ENCODE data around the gene DQX1.

The DQX1 gene

GRCh38 chr2:74530239-74531187 lies 4.5 kb upstream of the DQX1 start:
- peak; percentile 55 for DNase-seq (ENCODE audit: low spot score)

GRCh38 chr2:74529357-74530238 lies 3.6 kb upstream of the DQX1 start, which contains the start of the genes AUP1 and HTRA2:
Gene AUP1 (minus strand): TSS chr2:74529706. CDS start chr2:74529629, 77 bp downstream.
Gene HTRA2 (plus strand): TSS chr2:74529933. CDS start chr2:74530007, 74 bp downstream.
- peak; percentile 94 for DNase-seq (ENCODE audit: low spot score)

GRCh38 chr2:74528600-74529356 lies 2.7 kb upstream of the DQX1 start:
- DNase-seq (ENCODE audit: low spot score), result no peak

- DNase-seq (ENCODE audit: low spot score), result no peak
Measured at GRCh38 chr2:74527741-74528140, 1.7 kb upstream of the DQX1 start.

- DNase-seq (ENCODE audit: low spot score), result no peak
Measured at GRCh38 chr2:74526649-74527230, 709 bp upstream of the DQX1 start.

GRCh38 chr2:74524955-74525716 lies 895 bp downstream of the DQX1 start:
- no peak for DNase-seq (ENCODE audit: low spot score)

- DNase-seq (ENCODE audit: low spot score), result no peak
Measured at GRCh38 chr2:74524005-74524404, 2.0 kb downstream of the DQX1 start.

- no peak for DNase-seq (ENCODE audit: low spot score)
Measured at GRCh38 chr2:74522516-74522915, 3.5 kb downstream of the DQX1 start.

- DNase-seq (ENCODE audit: low spot score), result no peak
Measured at GRCh38 chr2:74516650-74517049, 9.4 kb downstream of the DQX1 start.

- DNase-seq (ENCODE audit: low spot score), result peak; percentile 83
Measured at GRCh38 chr2:74515981-74516633, 9.9 kb downstream of the DQX1 start.

GRCh38 chr2:74515271-74515980 lies 10.6 kb downstream of the DQX1 start:
- DNase-seq (ENCODE audit: low spot score), result peak; percentile 38

- DNase-seq (ENCODE audit: low spot score), result peak; percentile 87
Measured at GRCh38 chr2:74514368-74515270, 11.4 kb downstream of the DQX1 start, which contains the start of gene TLX2. Gene TLX2 (plus strand): TSS chr2:74514450. CDS start chr2:74514807, 357 bp downstream.

GRCh38 chr2:74513605-74514367 lies 12.2 kb downstream of the DQX1 start:
- DNase-seq (ENCODE audit: low spot score), result no peak

- peak; percentile 85 for DNase-seq (ENCODE audit: low spot score)
Measured at GRCh38 chr2:74512744-74513604, 13.1 kb downstream of the DQX1 start.

GRCh38 chr2:74511104-74511989 lies 14.7 kb downstream of the DQX1 start:
- DNase-seq (ENCODE audit: low spot score), result no peak

Data from D341Med (cell line).